GM21576 (cell line): ENCODE results near the gene IFT122.
"Not testable (repeated sequence)": the region's sequence is repeated elsewhere in the genome, so short reads cannot be mapped to it uniquely, and the experiment has no call there.

Experiments
- ATAC-seq: cut with Tn5 transposase; IDR thresholded peaks from one replicate; pipeline ENCODE4 v1.9.1; 2021; ENCODE audit warnings: mild to moderate bottlenecking, moderate library complexity; ENCODE audit not compliant: unreplicated experiment

IFT122 gene

GRCh38 chr3:129439817-129440617 lies at the start of gene IFT122, which contains the start of gene MBD4:
IFT122 (plus strand) TSS chr3:129440224; CDS start chr3:129440331, 107 bp downstream.
MBD4 (minus strand) TSS chr3:129439948; CDS start chr3:129439833, 115 bp downstream.
- peak; percentile 88 for ATAC-seq

- not testable (repeated sequence) for ATAC-seq
Measured at GRCh38 chr3:129391583-129391982, 48.4 kb upstream of the IFT122 start.

- ATAC-seq: not testable (repeated sequence)
Measured at GRCh38 chr3:129392106-129392887, 47.7 kb upstream of the IFT122 start.

GRCh38 chr3:129393271-129393670 lies 46.8 kb upstream of the IFT122 start:
- ATAC-seq: no peak

GRCh38 chr3:129393760-129394564 lies 46.1 kb upstream of the IFT122 start:
- ATAC-seq: not testable (repeated sequence)

GRCh38 chr3:129398803-129399144 lies 41.2 kb upstream of the IFT122 start:
- no peak for ATAC-seq

GRCh38 chr3:129399145-129399894 lies 40.7 kb upstream of the IFT122 start:
- ATAC-seq: peak; percentile 81

- peak; percentile 7 for ATAC-seq
Measured at GRCh38 chr3:129399895-129400357, 40.1 kb upstream of the IFT122 start.

- ATAC-seq: no peak
Measured at GRCh38 chr3:129402210-129402609, 37.8 kb upstream of the IFT122 start.

- no peak for ATAC-seq
Measured at GRCh38 chr3:129402616-129403015, 37.4 kb upstream of the IFT122 start.

- ATAC-seq: no peak
Measured at GRCh38 chr3:129403450-129403849, 36.6 kb upstream of the IFT122 start.

GRCh38 chr3:129404130-129404529 lies 35.9 kb upstream of the IFT122 start:
- no peak for ATAC-seq

GRCh38 chr3:129404610-129405009 lies 35.4 kb upstream of the IFT122 start:
- no peak for ATAC-seq

- no peak for ATAC-seq
Measured at GRCh38 chr3:129409541-129409940, 30.5 kb upstream of the IFT122 start.

- no peak for ATAC-seq
Measured at GRCh38 chr3:129410971-129411370, 29.1 kb upstream of the IFT122 start.

- no peak for ATAC-seq
Measured at GRCh38 chr3:129412542-129413198, 27.4 kb upstream of the IFT122 start.

GRCh38 chr3:129413238-129413637 lies 26.8 kb upstream of the IFT122 start:
- not testable (repeated sequence) for ATAC-seq

- no peak for ATAC-seq
Measured at GRCh38 chr3:129413687-129414506, 26.1 kb upstream of the IFT122 start.

- no peak for ATAC-seq
Measured at GRCh38 chr3:129415378-129415777, 24.6 kb upstream of the IFT122 start.
